Inflammatory macrophage treated with lipopolysaccharide for 4 hours (primary cell): Measurements from ENCODE around the gene ZYG11B.
"Not testable (repeated sequence)": the region's sequence is repeated elsewhere in the genome, so short reads cannot be mapped to it uniquely, and the experiment has no call there.

Source experiments
- DNase-seq: peaks from one replicate; pipeline ENCODE4 v3.0.0-alpha.2; 2020

ZYG11B gene

DNA sequence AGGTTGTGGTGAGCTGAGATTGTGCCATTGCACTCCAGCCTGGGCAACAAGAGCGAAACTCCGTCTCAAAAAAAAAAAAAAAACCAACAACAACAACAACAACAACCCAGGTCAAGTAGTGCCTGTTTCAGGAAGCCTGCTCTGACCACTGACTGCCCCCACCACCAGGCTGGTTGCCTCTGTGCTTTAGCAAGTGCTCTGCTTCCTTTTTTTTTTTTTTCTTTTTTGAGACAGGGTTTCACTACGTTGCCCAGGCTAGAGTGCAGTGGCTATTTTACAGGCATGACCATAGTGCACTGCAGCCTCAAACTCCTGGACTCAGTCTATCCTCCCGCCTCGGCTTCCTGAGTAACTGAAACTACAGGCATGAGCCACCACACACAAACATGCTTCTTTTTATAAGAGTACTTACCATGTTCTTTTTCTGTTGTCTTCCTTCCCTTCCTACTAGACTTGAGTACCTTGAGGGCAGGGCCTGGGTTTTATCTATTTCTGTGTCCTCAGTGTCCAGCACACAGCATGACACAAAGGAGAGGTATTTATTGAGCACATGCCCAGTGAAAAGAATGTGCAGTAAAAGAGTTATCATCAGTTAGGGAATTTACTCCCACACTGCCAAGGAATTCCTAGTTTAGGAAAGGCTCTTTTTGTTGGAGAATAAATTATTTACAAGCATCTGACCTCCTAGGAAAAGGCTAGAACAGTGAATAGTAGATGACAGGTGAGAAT is 18.2 kb upstream of the ZYG11B start:
- DNase-seq = peak; percentile 69

DNA sequence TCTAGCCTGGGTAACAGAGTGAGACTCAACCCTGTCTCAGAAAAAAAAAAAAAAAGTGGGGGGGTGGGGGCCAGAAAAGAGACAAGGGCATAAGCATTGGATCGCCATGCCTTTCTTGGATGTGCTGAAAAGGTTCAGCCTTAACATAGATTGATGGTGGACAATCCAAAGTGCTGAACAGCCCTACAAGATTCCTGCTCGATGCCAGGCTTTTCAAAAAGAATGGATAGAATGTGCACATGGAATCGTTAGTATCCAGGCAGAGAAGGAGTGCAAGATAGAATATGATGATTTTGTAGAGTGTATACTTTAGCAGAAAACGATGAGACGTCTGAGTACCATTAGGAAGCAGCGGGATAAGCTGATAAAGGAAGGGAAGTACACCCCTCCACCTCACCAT is 17.2 kb upstream of the ZYG11B start:
- DNase-seq = no peak

DNA sequence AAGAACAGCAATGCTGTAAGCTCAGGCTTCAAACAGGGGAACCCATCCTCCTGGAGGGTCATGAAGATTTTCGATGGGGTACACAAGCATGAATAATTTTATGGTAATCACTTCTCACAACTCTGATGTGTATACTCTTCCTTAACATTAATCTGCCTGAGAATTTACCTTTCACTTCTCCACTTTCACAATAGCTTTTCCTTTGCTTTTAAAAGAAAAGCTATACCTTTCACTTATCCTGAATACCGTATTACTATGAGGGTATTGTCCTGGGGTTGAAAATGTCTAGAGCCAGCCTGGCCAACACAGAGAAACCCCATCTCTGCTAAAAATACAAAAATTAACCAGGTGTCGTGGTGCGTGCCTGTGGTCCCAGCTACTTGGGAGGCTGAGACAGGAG is 12.7 kb upstream of the ZYG11B start:
- no peak for DNase-seq

DNA sequence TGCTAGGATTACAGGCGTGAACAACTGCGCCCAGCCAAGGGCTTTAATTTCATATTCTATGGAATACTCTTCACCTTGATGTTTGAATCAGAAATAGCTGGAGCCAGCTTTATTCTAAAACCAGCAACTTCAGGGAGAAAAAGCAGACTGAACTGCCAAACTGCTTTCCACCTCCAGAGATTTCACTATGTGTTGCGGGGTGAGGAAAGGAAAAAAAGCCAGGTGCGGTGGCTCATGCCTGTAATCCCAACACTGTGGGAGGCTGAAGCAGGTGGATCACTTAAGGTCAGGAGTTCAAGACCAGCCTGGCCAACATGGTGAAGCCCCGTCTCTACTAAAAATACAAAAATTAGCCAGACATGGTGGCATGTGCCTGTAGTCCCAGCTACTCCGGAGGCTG is 11.0 kb upstream of the ZYG11B start:
- DNase-seq = not testable (repeated sequence)

DNA sequence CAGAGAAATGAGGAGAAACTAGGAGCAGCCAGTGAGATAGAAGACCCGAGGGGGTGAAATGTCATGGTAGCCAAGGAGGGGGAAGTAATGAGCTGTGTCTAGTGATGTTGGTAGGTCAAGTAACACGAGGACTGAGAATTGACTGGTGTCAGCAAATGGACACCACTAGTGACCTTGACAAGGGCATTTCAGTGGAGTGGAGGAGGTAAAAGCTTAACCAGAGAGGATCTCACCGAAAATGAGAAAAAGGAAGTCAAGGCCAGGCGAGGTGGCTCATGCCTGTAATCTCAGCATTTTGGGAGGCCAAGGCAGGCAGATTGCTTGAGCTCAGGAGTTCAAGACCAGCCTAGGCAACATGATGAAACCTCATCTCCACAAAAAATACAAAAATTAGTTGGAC is 3.0 kb upstream of the ZYG11B start:
- no peak for DNase-seq

DNA sequence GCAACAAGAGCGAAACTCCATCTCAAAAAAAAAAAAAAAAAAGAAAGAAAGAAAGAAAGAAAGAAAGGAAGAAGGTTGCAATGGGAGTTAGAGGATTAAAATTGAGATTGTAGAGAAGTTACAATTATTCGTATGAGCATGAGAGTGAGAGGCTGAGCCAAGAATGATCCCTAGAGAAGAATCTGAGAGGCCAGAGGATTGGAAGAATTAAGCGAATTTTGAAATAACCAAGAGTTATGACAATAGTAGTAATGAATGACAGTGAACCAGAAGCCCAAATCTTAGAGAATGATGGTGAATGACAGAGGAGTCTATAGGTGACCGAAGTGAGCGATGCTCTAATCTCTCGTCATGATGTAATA is 369 bp upstream of the ZYG11B start:
- no peak for DNase-seq

DNA sequence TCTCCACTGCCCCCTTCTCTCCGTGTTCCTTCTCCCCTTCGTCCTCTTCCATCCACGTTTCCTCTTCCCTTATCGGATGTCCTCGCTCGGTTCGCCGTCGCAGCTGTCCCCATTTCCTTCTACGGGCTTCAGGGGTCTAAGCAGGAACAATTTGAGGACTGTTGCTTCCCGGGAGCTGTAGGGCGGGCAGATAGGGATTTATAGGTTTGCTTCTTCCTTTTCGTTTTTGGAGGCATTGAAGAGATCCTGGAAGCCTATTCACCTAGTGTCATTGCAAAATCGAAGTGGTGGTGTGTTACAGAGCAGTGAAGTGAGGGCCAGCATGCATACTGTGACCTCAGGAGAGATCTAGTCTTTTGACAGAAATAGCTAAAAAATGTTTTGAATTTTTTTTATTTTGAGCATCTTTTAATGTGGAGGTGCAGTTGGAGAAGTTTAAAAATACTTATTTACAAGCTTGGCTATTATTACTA is 897 bp downstream of the ZYG11B start:
- DNase-seq = peak; percentile 27

DNA sequence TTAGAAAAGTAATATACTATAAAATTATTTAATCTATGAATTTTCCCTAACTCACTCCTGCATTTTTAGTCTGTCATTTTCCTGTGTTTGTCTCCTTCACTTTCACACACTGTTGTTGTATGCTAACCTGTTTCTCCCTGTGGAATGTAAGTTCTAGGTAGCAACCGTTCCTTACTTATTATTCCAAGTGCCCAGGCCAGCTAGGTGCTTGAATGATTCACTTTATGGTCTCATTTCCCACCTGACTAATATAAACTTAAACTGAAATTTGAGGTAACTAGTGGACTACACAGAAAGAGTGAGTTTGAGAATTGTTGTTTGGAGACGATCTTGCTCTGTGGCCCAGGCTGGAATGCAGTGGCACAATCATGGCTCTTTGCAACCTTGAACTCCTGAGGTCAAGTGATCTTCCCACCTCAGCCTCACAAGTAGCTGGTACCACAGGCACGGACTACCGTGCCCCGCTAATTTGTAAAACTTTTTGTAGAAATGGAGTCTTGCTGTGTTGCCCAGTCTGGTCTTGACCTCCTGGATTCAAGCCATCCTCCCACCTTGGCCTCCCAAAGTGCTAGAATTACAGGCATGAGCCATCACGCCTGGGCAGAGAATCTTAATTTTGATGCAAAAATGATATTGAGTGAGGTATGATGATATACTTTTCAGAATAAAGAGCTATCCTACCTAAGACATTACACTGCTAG is 1.9 kb downstream of the ZYG11B start:
- no peak for DNase-seq

DNA sequence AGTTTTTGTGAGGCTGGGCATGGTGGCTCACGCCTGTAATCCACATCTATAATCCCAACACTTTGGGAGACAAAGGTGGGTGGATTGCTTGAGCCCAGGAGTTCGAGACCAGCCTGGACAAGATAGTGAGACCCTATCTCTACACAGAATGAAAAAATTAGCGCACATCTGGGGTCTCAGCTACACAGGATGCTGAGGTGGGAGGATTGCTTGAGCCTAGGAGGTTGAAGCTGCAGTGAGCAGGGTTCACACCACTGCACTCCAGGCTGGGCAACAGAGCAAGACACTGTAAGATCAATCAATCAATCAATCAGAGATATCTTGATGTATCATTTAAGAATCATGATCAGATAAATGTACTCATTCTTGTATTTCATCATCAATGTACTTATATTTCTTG is 7.1 kb downstream of the ZYG11B start:
- no peak for DNase-seq

DNA sequence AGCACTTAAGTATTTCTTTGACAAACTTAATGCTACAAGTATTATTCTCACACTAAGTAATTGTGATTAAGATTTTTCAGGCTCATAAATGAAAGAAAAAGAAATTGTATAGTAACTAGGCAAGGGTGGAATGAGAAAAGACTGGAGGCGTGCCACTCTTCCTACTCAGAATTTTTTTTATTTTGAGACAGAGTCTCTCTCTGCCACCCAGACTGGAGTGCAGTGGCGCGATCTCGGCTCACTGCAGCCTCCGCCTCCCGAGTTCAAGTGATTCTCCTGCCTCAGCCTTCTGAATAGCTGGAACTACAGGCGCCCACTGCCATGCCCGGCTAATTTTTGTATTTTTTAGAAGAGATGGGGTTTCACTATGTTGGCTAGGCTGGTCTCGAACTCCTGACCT is 9.1 kb downstream of the ZYG11B start:
- DNase-seq = not testable (repeated sequence)

DNA sequence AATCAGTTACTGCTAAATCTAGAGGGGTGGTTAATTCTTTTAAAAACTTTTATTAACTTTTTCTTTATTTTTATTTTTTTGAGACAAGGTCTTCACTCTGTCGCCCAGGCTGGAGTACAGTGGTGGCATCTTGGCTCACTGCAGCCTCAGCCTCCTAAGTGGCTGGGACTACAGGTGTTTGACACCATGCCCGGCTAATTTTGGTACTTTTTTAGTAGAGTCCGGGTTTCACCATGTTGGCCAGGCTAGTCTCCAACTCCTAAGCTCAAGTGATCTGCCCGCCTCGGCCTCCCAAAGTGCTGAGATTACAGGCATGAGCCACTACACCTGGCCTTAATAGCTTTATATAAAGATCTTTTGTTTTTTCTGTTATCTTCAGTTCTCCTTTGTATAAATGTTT is 11.9 kb downstream of the ZYG11B start:
- DNase-seq = no peak

DNA sequence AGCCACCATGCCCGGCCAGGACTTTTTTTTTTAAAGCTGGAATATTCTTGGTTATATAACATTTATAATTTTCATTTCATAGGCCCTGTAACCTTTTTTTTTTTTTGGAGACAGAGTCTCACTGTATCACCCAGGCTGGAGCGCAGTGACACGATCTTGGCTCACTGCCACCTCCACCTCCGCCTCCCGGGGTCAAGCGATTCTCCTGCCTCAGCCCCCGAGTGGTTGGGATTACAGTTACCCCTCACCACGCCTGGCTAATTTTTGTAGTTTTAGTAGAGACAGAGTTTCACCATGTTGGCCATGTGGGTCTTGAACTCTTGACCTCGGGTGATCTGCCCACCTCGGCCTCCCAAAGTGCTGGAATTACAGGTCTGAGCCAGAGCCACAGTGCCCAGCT is 12.6 kb downstream of the ZYG11B start:
- no peak for DNase-seq

DNA sequence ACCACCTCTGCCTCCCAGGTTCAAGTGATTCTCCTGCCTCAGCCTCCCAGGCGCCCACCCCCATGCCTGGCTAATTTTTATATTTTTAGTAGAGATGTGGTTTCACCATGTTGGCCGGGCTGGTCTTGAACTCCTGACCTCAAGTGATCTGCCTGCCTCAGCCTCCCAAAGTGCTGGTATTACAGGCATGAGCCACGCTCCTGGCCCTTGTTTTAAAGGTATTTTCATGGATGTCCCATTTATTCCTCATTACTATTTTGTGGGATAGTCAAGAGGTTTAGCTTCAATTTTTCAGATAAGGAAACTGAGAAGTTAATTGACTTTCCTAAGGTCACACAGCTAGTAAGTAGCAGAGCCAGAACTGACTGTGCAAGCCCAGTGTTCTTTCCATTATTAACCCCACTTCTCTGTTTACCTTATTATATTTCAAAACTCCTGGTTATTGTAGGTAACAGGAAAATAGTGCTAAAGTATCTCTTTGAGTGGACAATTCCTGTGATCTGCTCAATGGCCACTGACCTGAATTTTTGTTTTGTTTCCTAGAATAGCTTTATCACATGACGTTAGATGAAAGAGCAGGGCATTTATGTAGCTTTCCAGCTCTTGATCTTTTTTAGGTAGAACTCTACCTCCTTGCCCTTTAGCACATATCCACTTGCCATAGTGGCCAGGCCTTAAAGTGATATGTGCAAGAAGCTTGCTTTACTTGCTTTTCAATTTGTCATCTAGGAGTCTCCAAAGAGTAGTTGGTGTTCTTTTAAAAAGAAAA is 13.6 kb downstream of the ZYG11B start:
- DNase-seq = no peak

DNA sequence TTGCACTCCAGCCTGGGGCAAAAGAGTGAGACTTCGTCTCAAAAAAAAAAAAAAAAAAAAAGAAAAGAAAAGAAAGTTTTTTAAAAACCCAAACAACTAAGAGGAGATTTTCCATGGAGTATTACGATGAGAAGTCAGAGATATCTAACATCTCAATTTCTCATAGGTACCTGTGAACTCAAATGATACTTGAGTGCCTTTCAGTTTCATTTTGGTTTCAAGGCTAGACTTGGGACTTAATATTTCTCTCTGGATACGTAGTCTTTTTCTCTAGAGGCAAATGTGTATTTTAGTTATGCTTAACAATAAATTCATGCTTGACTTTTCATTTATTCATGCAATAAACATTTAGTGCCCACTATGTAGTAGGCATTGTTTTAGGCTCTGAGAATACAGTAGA is 15.0 kb downstream of the ZYG11B start:
- no peak for DNase-seq

DNA sequence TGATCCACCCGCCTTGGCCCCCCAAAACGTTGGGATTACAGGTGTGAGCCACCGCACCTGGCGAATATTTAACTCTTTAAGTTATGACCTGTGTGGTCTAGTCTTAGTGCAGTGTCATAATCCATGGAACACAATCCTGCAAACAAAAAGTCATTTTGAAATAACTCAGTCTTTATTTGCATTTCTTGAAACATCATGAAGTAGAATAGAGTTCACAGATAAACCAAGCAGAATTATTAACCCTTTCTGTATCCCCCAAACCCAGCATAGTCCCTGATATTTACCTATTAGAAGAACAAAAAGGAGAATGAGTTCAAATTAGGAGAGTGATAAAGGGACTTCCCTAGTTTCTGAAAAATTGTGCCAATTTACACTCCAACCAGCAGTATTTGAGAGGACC is 19.9 kb downstream of the ZYG11B start:
- no peak for DNase-seq

DNA sequence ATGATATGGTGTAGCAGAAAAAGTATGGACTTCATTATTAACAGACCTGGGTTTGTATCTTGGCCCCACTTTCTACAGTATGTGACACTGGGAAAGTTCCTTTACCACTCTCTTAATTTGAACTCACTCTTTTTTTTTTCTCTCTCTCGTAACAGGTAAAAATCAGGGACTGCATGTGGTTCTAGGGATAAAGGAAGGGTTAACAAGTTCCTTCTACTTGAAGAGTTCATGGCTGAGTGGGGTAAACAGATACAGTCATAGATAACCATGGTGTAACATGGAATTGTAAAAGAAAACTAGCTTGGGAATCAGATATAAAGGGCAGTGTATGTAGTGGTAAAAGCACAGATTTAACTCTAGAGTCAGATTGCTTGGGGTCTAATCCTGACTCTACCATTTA is 21.2 kb downstream of the ZYG11B start:
- no peak for DNase-seq

DNA sequence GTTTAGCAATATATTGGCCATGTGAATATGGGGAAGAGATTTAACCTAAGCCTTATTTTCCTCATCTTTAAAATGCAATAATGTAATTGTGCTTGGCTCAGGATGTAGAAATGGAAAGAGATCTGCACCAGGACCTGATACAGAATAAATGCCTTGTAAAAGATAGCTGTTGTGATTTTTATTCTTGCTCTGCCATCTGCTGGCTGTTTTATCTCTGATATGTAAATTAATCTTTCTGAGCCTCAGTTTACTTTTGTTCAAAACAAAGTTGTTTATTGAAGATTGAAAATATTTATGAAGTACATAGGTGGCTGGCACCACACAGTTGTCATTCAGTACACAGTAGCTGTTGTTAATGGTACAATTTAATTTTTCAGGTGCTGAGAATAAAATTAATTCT is 21.9 kb downstream of the ZYG11B start:
- no peak for DNase-seq

DNA sequence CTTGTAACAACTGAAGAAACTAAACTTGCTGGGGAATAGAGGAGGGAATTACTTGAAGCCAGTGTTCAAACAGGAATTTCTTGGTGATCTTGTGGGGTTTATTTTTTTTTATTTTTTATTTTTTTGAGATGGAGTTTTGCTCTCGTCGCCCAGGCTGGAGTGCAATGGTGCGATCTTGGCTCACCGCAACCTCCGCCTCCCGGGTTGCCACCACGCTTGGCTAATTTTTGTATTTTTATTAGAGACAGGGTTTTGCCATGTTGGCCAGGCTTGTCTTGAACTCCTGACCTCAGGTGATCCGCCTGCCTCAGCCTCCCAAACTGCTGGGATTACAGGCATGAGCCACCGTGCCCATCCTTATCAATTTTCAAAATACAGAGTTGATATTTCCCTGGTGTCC is 23.2 kb downstream of the ZYG11B start:
- DNase-seq = not testable (repeated sequence)

DNA sequence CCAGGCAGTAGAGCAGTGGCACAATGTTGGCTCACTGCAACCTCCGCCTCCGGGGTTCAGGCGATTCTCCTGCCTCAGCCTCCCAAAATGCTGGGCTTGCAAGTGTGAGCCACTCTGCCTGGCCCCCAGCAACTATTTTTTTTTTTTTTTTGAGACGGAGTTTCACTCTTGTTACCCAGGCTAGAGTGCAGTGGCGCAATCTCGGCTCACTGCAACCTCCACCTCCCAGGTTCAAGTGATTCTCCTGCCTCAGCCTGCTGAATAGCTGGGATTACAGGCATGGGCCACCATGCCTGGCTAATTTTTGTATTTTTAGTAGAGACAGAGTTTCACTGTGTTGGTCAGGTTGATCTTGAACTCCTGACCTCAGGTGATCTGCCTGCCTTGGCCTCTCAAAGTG is 23.9 kb downstream of the ZYG11B start:
- not testable (repeated sequence) for DNase-seq

DNA sequence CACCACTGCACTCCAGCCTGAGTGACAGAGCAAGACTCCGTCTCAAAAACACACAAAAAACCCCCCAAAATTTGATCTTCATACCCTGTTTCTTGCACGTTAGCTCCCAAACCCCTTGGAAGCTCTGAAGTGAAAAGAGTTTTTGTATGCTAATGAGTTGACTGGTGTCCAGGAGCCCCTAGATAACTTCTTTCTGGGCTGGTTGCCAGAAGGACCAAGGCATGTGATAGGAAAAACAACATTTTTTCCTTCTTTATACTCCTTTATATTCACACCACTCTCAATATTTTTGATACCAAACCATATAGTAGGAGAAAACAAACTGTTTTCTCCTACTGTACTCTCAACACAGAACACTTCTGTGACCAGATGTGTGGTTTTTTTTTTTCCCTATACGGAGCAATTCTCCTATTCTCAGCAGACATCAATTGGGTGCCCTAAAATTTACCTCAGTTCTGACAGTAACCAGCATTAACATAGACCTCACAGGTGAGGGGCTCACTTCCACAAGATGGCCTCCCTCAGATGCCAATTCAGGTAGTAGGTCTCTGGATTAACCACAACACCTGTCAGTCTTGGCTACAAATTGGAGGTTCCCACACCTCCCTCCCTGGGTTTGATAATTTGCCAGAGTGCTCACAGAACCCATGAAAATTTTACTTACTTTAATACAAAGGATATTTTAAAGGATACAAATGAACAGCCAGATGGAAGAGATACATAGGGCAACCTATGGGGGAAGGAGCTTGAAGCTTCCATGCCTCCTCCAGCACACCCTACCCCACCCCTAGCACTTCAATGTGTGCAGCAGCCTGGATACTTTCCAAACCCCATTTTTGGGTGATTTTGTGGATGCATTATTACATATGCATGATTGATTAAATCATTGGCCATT is 25.6 kb downstream of the ZYG11B start:
- DNase-seq = no peak

DNA sequence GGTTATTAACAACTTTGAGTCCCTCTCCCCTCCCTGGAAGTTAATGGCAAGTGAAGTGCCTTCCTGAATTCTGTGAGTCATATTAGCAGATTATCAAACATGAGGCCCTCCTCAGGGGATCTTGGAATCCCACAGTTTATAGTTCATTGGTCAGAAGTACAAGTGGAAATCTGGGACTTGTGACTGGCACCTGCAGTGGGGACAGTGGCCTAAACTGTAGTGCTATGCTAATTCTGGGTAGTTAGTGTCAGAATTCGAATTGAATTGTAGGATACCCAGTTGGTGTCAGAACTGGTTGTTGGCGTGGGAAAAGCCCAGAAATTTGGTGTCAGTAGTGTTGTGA is 26.2 kb downstream of the ZYG11B start:
- DNase-seq = no peak

DNA sequence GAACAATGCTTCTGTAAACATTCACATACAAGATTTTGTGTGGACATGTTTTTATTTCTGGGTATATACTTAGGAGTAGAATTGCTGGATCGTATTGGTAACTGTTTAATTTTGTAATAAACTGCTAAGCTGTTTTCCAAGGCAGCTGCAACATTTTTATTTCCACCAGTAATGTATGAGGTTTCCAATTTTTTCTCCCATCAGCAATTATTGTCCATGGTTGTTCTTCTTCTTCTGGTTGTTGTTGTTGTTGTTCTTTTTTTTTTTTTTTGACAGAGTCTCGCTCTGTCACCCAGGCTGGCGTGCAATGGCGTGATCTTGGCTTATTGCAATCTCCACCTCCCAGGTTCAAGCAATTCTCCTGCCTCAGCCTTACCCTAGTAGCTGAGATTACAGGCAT is 26.9 kb downstream of the ZYG11B start:
- no peak for DNase-seq

DNA sequence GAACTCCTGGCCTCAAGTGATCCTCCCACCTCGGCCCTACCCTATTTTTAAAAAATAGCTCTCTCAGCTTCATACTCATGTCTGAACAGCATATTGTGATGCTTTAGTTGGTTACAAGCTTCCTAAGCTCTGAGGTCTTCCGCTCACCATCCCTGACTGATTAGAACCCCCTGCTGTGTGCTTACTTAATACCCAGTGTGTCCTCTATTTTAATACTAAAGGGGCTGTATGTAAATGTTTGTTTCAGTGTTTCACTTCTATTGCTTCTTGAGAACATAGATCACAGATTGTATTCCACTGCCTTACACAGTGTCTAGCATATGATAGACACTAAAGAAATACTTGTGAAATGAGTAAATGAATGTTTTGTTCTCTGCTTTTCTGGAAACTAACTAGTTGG is 29.8 kb downstream of the ZYG11B start:
- no peak for DNase-seq
